Stimulated activated CD8-positive, alpha-beta memory T cell treated with anti-CD3 and anti-CD28 coated beads, Interleukin-4, amount 100 ng/mL, for 4 hours (primary cell): Measurements from ENCODE around the gene VIPR2.
"Not testable (repeated sequence)": the region's sequence is repeated elsewhere in the genome, so short reads cannot be mapped to it uniquely, and the experiment has no call there.

Experiments
- DNase-seq, 2 donors: peaks; one replicate each; pipeline ENCODE4 v3.0.0-alpha.2; 2020; ENCODE audit warnings: low read depth in 2 of 2, low spot score in 1 of 2

The VIPR2 gene

GRCh38 chr7:159105832-159106811 lies 38.5 kb downstream of the VIPR2 start:
- no peak for DNase-seq

- DNase-seq = no peak
These were observed 39.4 kb downstream of the VIPR2 start for GRCh38 chr7:159105066-159105780.

GRCh38 chr7:159104188-159104920 lies 40.3 kb downstream of the VIPR2 start:
- DNase-seq = no peak

GRCh38 chr7:159103382-159104187 lies 41.1 kb downstream of the VIPR2 start:
- DNase-seq = no peak

GRCh38 chr7:159102681-159103381 lies 41.8 kb downstream of the VIPR2 start:
- DNase-seq = no peak

DNA sequence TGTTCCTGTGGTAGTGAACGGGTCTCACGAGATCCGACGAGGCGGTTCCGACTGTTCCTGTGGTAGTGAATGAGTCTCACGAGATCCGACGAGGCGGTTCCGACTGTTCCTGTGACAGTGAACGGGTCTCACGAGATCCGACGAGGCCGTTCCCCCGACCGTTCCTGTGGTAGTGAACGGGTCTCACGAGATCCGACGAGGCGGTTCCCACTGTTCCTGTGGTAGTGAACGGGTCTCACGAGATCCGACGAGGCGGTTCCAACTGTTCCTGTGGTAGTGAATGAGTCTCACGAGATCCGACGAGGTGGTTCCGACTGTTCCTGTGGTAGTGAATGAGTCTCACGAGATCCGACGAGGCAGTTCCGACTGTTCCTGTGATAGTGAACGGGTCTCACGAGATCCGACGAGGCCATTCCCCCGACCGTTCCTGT lies 43.0 kb downstream of the VIPR2 start:
- DNase-seq = not testable (repeated sequence)

DNA sequence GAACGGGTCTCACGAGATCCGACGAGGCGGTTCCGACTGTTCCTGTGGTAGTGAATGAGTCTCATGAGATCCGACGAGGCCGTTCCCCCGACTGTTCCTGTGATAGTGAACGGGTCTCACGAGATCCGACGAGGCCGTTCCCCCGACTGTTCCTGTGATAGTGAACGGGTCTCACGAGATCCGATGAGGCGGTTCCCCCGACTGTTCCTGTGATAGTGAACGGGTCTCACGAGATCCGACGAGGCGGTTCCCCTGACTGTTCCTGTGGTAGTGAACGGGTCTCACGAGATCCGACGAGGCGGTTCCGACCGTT lies 43.6 kb downstream of the VIPR2 start:
- not testable (repeated sequence) for DNase-seq

GRCh38 chr7:159100281-159101082 lies 44.2 kb downstream of the VIPR2 start:
- DNase-seq = not testable (repeated sequence)

DNA sequence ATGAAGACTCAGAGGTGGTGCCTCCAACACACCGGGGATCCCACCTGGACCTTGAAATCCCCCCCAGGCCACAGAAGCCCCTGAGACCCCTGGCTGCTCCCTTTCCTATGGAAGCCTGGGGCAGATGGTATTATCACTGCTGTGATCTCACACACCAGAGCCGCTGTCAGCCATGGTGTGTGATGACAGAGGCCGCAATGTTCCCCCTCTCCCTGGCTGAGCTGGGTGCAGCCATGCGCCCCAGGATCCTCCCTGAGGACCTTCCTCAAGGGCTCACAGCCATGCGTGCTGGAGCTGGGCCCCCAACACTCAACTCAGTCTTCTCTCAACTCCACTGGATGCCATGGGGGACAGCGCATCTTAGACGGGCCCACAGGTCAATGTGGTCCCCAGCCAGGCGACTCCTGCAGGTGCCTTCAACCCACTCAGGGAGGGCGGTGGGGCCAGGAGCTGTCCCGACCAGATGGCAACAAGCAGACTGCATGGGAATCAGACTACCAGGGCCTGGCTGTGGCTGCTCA lies 44.9 kb downstream of the VIPR2 start:
- no peak for DNase-seq

- no peak for DNase-seq
These were observed 45.6 kb downstream of the VIPR2 start for GRCh38 chr7:159098811-159099655.

GRCh38 chr7:159098424-159098786 lies 46.3 kb downstream of the VIPR2 start:
- no peak for DNase-seq

DNA sequence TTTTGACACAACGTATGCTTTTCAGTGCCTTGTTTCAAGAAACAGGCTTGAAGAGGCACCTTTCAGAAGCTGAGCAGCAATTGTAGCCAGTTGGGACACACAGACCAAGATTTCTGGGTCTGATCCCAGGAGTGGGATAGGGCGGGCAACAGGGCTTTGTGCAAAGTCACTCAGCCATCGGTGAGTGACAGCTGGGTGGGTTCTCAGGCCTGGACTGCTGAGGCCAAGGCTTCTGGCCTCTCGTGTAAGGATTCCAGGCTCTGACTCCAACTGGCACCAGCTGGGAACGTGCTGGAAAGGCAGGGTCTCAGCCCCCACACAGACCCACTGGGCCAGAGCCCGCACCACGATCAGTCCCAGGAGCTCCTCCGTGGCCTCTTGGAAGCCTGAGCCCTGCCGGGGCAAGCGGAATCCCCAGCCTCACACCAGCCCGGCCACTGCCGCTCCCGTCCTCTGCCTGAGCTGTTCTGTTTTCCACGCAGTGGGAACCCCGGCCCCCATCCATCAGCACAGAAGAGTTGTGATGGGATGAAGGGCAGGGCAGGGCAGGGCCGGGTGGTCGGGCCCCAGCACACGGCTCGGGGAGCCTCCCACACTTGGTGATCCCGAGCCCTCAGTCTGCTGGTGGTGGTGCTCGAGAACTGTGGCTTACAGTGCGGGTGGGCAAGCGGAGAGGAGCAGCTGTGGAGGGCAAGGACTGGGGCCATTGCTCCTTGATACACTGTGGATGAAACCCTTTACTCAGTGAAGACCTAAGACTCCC lies 46.8 kb downstream of the VIPR2 start:
- no peak for DNase-seq

- no peak for DNase-seq
These were observed 47.7 kb downstream of the VIPR2 start for GRCh38 chr7:159096736-159097581.

DNA sequence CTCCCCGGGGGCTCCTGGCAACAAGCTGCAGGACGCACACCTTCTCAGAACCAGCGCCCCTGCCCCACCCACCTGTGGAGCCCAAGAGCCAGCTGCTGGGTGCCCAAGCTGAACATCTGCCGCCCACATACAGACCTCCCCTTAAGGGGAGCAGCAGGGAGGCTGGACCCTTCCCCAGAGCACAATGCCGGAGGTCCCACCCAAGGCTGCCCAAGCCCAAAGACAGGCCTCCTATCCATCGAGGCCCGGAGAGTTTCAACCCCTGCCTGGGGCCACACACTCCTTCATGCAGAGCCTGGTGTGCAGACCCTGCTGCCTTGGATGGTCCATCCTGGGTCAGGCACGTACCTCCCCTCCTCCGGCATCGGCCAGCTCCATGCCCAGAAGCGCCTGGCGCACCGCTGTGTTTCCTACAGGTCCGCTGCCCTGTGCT lies 48.7 kb downstream of the VIPR2 start:
- DNase-seq = no peak

- no peak for DNase-seq
These were observed 49.5 kb downstream of the VIPR2 start for GRCh38 chr7:159094919-159095915.
